Nephron progenitor cell (in vitro differentiated cells): ENCODE measurements around the gene HCLS1.

ENCODE experiments used
- DNase-seq: peaks from one replicate; pipeline ENCODE4 v3.0.0; 2021
- H3K27ac Mint-ChIP-seq: 2 replicates; pipeline ENCODE4 v1.8.0; 2021; ENCODE audit warnings: mild to moderate bottlenecking, moderate library complexity, mixed read lengths
- H3K27me3 Mint-ChIP-seq: 2 replicates; pipeline ENCODE4 v1.8.0; 2021; ENCODE audit warnings: mild to moderate bottlenecking, low read depth, mixed read lengths; ENCODE audit not compliant: poor library complexity
- H3K36me3 Mint-ChIP-seq: 2 replicates; pipeline ENCODE4 v1.8.0; 2021; ENCODE audit warnings: low read depth, mixed read lengths
- H3K4me1 Mint-ChIP-seq: 2 replicates; pipeline ENCODE4 v1.8.0; 2021; ENCODE audit warnings: mixed read lengths
- H3K4me3 Mint-ChIP-seq: 2 replicates; pipeline ENCODE4 v1.8.0; 2021; ENCODE audit warnings: mild to moderate bottlenecking, moderate library complexity, mixed read lengths
- H3K9me3 Mint-ChIP-seq: 2 replicates; pipeline ENCODE4 v1.8.0; 2021; ENCODE audit warnings: mild to moderate bottlenecking, moderate library complexity, mixed read lengths
- CTCF ChIP-seq: fragments of 200-600 bp; sonication (generic); IDR thresholded peaks from 2 replicates; pipeline ENCODE4 v1.5.0; 2021; ENCODE audit warnings: antibody characterized with exemption

HCLS1 gene

GRCh38 chr3:121592856-121593702, 67.6 kb downstream of the HCLS1 start, which contains the start of gene FBXO40:
Gene FBXO40, plus strand, starts transcription at chr3:121593379. Its CDS starts 27,197 bp downstream, at chr3:121620576.
- peaks cover 21% of the 10 kb centered on the region for H3K27me3 Mint-ChIP-seq
- no peak for DNase-seq
- H3K36me3 Mint-ChIP-seq = no peaks in the 10 kb centered on the region
- no peak for TF ChIP-seq CTCF
- H3K27ac Mint-ChIP-seq = no peak within 1 kb of the TSS
- H3K4me1 Mint-ChIP-seq = no peaks in the 10 kb centered on the region
- H3K9me3 Mint-ChIP-seq = no peaks in the 10 kb centered on the region
- H3K4me3 Mint-ChIP-seq = no peak within 1 kb of the TSS

GRCh38 chr3:121584418-121584817, 76.3 kb downstream of the HCLS1 start:
- H3K27me3 Mint-ChIP-seq = peaks cover 15% of the 10 kb centered on the region
- no peaks in the 10 kb centered on the region for H3K4me1 Mint-ChIP-seq

GRCh38 chr3:121581691-121582090, 79.0 kb downstream of the HCLS1 start:
- Mint-ChIP-seq H3K27me3 (peaks cover 8% of the 10 kb centered on the region), H3K9me3 (no peaks in the 10 kb centered on the region), H3K36me3 (no peaks in the 10 kb centered on the region), H3K4me1 (no peaks in the 10 kb centered on the region), H3K27ac (no peak overlapping the region), H3K4me3 (no peak overlapping the region)
- no peak for TF ChIP-seq CTCF
- no peak for DNase-seq

More at GRCh38 chr3:121584418-121584817, 76.3 kb downstream of the HCLS1 start:
- Mint-ChIP-seq H3K9me3 (no peaks in the 10 kb centered on the region), H3K27ac (no peak overlapping the region), H3K4me3 (no peak overlapping the region), H3K36me3 (no peaks in the 10 kb centered on the region)
- no peak for DNase-seq
- TF ChIP-seq CTCF = no peak
